ENCODE measurements around the gene HLCS. TPM values are rescaled to one million over a fixed set of nuclear protein-coding genes. Genes with fewer than 3 reads are reported as not detected.

The HLCS gene
- total RNA-seq, 1 donor from 2014 or later = 10.3 TPM

DNA sequence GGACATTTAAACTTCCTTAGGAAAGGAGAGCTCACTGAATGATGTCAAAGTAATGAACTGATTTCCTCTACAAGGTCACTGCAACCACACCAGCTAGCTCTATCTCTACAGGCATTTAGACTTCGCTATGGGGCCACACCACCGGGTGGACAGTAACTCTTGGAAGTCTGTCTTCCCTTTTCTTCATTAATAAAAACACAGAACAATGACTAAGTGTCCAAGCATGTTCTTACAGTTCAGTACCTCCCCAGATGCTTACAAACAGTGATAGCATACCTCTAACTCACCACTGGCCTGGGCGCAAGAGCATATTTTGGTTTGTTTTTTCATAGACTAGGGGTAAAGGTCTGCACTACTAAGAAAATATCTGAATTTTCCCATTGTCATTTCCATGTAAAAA lies 212.9 kb downstream of the HLCS start:
- no peak for DNase-seq (ENCODE audit: extremely low spot score in 2 of 2)
- TF ChIP-seq CTCF (IDR thresholded peaks at IDR 0.05) (no peak), POLR2AphosphoS5 (IDR thresholded peaks at IDR 0.05; ENCODE audit: insufficient read depth in 1 of 2, low read depth in 1 of 2) (no peak), POLR2A (IDR thresholded peaks at IDR 0.05) (no peak)
- Histone ChIP-seq H3K27me3 (no peaks in the 10 kb centered on the region), H3K36me3 (no peaks in the 10 kb centered on the region), H3K27ac (no peak overlapping the region), H3K4me3 (no peak overlapping the region), H3K9me3 (no peaks in the 10 kb centered on the region), H3K4me1 (no peaks in the 10 kb centered on the region)
- intact Hi-C loops (cut with DNase I) = no loop called here

DNA sequence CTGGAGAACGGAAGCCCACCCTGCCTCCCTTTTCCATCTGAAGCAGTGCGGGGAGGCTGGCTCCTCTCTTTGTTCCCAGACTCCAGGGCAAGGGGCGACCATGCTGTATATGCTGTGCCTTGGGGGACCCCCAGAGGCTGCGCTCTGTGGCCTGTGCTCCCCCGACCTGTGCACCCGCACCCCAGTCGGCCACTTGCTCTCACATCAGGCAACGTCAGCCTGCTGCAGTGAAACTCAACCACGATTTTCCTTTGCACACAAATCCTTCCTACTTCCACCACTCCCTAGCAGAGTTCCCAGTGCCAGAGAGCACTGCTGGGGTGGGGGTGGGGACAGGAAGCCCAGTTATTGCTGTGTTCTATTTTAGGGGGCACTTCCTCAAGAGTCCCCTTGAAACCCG lies 215.1 kb downstream of the HLCS start:
- no peaks in the 10 kb centered on the region for H3K4me1 ChIP-seq
- TF ChIP-seq CTCF (IDR thresholded peaks at IDR 0.05) (no peak), POLR2AphosphoS5 (IDR thresholded peaks at IDR 0.05; ENCODE audit: insufficient read depth in 1 of 2, low read depth in 1 of 2) (no peak), POLR2A (IDR thresholded peaks at IDR 0.05) (no peak)
- H3K27ac ChIP-seq = no peak overlapping the region
- no peak for DNase-seq (ENCODE audit: extremely low spot score in 2 of 2)
- intact Hi-C loops (cut with DNase I) = no loop called here
- no peaks in the 10 kb centered on the region for H3K9me3 ChIP-seq
- no peak overlapping the region for H3K4me3 ChIP-seq
- no peaks in the 10 kb centered on the region for H3K27me3 ChIP-seq
- no peaks in the 10 kb centered on the region for H3K36me3 ChIP-seq

- H3K36me3 ChIP-seq = no peaks in the 10 kb centered on the region
- H3K27ac ChIP-seq = no peak overlapping the region
- no peaks in the 10 kb centered on the region for H3K27me3 ChIP-seq
- no peaks in the 10 kb centered on the region for H3K4me1 ChIP-seq
- no peak for TF ChIP-seq CTCF (IDR thresholded peaks at IDR 0.05)
- no peak for TF ChIP-seq POLR2AphosphoS5 (IDR thresholded peaks at IDR 0.05; ENCODE audit: insufficient read depth in 1 of 2, low read depth in 1 of 2)
- TF ChIP-seq POLR2A (IDR thresholded peaks at IDR 0.05) = no peak
- no peak overlapping the region for H3K4me3 ChIP-seq
- no peak for DNase-seq (ENCODE audit: extremely low spot score in 2 of 2)
- intact Hi-C loops (cut with DNase I) = no loop called here
- H3K9me3 ChIP-seq = no peaks in the 10 kb centered on the region
Measured at GRCh38 chr21:36750576-36750959, 215.9 kb downstream of the HLCS start.

DNA sequence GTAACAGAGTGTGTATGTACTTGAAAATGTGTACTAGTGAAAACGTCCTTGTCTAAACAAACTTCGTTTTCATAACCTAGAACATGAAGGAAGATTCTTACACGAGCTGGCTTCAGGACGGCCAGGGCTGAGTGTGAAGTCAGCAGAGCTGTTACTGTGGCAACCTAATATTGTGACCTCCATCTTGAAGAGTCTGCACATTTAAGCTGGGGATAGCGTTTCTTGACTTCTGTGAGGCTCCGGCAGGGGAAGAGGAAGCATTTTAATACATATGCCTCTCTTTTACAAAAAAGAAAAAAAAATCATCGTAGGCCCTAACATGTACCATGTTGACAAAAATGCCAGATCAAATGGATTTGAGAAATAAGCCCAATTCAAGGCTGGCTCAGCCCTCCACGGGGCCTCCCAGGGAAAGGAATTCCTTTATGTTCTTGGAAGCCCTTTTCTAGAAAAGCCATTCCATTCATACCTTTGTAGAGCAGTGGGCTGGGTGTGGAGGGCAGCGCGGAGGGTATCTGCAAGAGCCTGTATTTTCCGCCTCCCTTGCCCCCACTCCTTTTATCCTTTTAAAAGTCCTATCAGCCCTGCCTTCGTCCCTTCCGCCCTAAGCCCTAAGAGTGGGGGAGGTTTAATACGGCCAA lies 216.4 kb downstream of the HLCS start:
- H3K4me3 ChIP-seq = no peak overlapping the region
- H3K27me3 ChIP-seq = no peaks in the 10 kb centered on the region
- no peaks in the 10 kb centered on the region for H3K9me3 ChIP-seq
- intact Hi-C loops (cut with DNase I) = no loop called here
- H3K36me3 ChIP-seq = no peaks in the 10 kb centered on the region
- TF ChIP-seq POLR2AphosphoS5 (IDR thresholded peaks at IDR 0.05; ENCODE audit: insufficient read depth in 1 of 2, low read depth in 1 of 2) (no peak), POLR2A (IDR thresholded peaks at IDR 0.05) (no peak), CTCF (IDR thresholded peaks at IDR 0.05) (no peak)
- DNase-seq (ENCODE audit: extremely low spot score in 2 of 2) = no peak
- no peak overlapping the region for H3K27ac ChIP-seq
- no peaks in the 10 kb centered on the region for H3K4me1 ChIP-seq

DNA sequence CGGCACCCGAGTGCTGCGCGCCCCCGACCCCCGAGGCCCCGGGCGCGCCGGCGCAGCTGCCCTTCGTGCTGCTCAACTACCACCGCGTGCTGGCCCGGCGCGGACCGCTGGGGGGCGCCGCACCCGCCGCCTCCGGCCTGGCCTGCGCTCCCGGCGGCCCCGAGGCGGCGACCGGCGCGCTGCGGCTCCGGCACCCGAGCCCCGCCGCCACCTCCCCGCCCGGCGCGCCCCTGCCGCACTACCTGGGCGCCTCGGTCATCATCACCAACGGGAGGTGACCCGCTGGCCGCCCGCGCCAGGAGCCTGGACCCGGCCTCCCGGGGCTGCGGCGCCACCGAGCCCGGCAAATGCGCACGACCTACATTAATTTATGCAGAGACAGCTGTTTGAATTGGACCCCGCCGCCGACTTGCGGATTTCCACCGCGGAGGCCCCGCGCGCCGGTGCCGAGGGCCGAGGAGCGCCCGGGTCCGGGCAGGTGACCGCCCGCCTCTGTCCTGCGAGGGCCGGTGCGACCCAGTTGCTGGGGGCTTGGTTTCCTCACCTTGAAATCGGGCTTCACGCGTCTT lies 218.6 kb downstream of the HLCS start:
- H3K9me3 ChIP-seq = no peaks in the 10 kb centered on the region
- H3K4me1 ChIP-seq = no peaks in the 10 kb centered on the region
- H3K27ac ChIP-seq = no peak overlapping the region
- no peaks in the 10 kb centered on the region for H3K27me3 ChIP-seq
- H3K4me3 ChIP-seq = peak overlapping the region; percentile 31 to 40
- intact Hi-C loops (cut with DNase I) = no loop called here
- DNase-seq (ENCODE audit: extremely low spot score in 2 of 2) = no peak
- TF ChIP-seq POLR2A (IDR thresholded peaks at IDR 0.05) (no peak), POLR2AphosphoS5 (IDR thresholded peaks at IDR 0.05; ENCODE audit: insufficient read depth in 1 of 2, low read depth in 1 of 2) (no peak), CTCF (IDR thresholded peaks at IDR 0.05) (no peak)
- H3K36me3 ChIP-seq = no peaks in the 10 kb centered on the region
